Kidney epithelial cell (primary cell): ENCODE measurements around the gene CD200R1L. TPM values are rescaled to one million over a fixed set of nuclear protein-coding genes. Genes with fewer than 3 reads are reported as not detected.
"Not testable (repeated sequence)": the region's sequence is repeated elsewhere in the genome, so short reads cannot be mapped to it uniquely, and the experiment has no call there.

Experiments used
- DNase-seq: peaks from one replicate; pipeline ENCODE4 v3.0.0-alpha.2; 2010; ENCODE audit warnings: low read depth
- H3K27me3 ChIP-seq: 2 replicates; pipeline ENCODE4 v1.6.0; 2011; ENCODE audit warnings: low read length; ENCODE audit not compliant: control insufficient read depth, insufficient read depth
- H3K36me3 ChIP-seq: 2 replicates; pipeline ENCODE4 v1.5.1; 2011; ENCODE audit warnings: low read length; ENCODE audit not compliant: control insufficient read depth, insufficient read depth
- H3K4me3 ChIP-seq: 2 replicates; pipeline ENCODE4 v1.5.1; 2011; ENCODE audit warnings: low read depth, mild to moderate bottlenecking, control low read depth, low read length
- total RNA-seq: library from RNA; depleted of rRNA; stranded (reverse); fragments of >200 nt; gene quantifications from 2 replicates; pipeline ENCODE4 v1.2.3, GENCODE V29; 2015
- TF ChIP-seq, protein P1 (sequence below): IDR thresholded peaks from 2 replicates; pipeline ENCODE4 v1.5.1; 2011; ENCODE audit warnings: mild to moderate bottlenecking, moderate library complexity, low read length, control low read depth, inconsistent platforms; ENCODE audit not compliant: insufficient read depth, poor library complexity, severe bottlenecking

The CD200R1L gene
- total RNA-seq, 1 donor from 2014 or later = not detected

DNA sequence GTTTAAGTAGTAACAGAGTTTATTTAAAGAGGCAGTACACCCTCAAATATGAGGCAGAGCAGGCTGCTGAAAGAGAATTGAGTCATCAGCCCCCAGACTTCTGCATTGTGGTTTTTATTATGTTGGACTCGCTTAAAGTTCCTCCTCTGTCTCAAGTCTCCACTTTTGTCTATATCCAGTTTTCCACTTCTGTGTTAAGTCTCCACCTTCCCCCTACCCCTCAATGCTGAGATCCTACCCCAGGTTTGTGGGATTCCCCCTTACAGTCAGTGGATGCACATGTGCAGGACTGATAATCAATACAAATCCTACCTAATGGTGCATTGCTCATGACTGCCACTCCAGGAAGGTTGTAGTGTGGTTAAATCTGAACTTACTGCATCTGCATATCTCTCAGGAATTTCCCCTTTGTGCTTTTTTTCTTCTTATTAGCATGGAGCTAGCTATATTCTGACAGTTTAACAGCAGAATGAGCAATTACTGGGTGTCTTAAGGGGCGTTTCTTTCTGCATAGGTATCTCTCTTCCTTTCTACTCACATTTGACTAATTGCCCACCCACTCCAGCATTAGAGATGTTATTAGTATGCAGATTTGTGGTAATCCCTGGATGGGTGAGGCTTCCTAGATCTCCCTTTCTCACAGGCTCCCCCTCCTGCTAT is 11.9 kb upstream of the CD200R1L start:
- Histone ChIP-seq H3K36me3 (no peaks in the 10 kb centered on the region), H3K27me3 (no peaks in the 10 kb centered on the region), H3K4me3 (no peak overlapping the region)
- DNase-seq = no peak
- TF ChIP-seq, protein P1, sequence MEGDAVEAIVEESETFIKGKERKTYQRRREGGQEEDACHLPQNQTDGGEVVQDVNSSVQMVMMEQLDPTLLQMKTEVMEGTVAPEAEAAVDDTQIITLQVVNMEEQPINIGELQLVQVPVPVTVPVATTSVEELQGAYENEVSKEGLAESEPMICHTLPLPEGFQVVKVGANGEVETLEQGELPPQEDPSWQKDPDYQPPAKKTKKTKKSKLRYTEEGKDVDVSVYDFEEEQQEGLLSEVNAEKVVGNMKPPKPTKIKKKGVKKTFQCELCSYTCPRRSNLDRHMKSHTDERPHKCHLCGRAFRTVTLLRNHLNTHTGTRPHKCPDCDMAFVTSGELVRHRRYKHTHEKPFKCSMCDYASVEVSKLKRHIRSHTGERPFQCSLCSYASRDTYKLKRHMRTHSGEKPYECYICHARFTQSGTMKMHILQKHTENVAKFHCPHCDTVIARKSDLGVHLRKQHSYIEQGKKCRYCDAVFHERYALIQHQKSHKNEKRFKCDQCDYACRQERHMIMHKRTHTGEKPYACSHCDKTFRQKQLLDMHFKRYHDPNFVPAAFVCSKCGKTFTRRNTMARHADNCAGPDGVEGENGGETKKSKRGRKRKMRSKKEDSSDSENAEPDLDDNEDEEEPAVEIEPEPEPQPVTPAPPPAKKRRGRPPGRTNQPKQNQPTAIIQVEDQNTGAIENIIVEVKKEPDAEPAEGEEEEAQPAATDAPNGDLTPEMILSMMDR = no peak

DNA sequence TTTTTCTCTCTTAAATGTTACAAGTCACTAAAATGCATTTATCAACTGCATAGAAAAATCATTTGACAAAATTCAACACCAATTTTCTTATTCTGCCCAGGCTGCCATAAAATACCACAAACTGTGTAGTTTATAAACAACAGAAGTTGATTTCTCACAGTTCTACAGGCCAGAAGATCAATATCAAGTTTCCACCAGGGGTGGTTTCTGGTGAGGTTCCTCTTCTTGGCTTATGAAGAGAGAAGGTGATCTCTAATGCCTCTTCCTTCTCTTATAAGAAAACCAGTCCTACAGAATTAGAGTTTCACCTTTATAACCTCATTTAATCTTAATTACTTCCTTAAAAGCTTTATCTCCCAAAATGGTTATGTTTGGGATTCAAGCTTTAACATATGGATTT is 10.9 kb upstream of the CD200R1L start:
- H3K4me3 ChIP-seq = no peak overlapping the region
- H3K27me3 ChIP-seq = no peaks in the 10 kb centered on the region
- TF ChIP-seq, protein P1 = no peak
- no peaks in the 10 kb centered on the region for H3K36me3 ChIP-seq
- DNase-seq = no peak

DNA sequence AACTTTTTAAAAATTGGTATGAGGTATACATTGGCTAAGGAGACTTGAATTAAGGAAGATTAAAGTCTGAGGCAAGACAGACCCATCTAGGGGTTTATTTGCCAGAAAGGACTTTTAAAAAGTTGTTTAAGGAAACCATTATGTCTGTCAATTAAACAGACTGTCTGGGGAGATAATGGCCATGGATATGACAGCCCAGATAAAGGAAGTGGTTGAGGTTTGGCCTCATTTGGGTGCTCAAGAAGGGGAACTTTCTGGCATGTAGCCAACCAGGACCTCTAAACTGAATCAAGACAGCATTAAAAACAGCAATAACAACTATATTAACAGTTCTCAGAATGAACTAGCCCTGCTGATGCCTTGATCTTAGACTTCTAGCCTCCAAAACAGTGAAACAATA is 9.9 kb upstream of the CD200R1L start:
- Histone ChIP-seq H3K27me3 (no peaks in the 10 kb centered on the region), H3K36me3 (no peaks in the 10 kb centered on the region), H3K4me3 (no peak overlapping the region)
- DNase-seq = no peak
- TF ChIP-seq, protein P1 = no peak

DNA sequence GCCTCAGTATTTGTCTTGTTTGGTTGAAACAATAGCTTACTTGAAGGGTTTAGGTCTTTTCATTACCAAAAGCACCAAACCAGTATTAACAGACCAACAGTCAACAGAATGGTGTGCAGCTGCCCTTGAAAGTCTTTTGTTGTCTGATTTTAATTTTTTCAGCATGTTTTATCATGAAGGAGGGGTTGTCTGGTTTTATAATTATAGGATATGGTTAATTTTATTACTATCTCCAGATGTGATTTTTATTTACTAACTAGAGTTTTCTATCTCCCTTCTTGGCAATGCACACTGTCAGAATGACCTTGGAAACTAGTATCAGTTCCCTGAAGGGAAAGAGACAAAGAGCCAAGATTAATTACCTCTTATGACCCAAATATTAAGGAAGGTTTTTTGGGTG is 9.2 kb upstream of the CD200R1L start:
- TF ChIP-seq, protein P1 = no peak
- no peak for DNase-seq
- H3K4me3 ChIP-seq = no peak overlapping the region
- no peaks in the 10 kb centered on the region for H3K27me3 ChIP-seq
- H3K36me3 ChIP-seq = no peaks in the 10 kb centered on the region

DNA sequence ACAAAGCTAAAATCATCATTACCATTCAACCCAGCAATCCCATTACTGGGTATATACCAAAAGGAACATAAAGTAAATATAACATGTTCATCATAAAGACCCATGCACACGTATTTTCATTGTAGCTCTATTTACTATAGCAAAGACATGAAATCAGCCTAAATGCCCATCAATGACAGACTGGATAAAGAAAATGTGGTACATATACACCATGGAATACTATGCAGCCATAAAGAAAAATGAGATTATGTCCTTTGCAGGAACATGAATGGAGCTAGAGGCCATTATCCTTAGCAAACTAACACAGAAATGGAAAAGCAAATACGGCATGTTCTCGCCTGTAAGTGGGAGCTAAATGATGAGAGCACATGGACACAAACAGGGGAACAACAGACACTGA is 8.4 kb upstream of the CD200R1L start:
- H3K4me3 ChIP-seq, DNase-seq, H3K36me3 ChIP-seq, H3K27me3 ChIP-seq: not testable (repeated sequence)

DNA sequence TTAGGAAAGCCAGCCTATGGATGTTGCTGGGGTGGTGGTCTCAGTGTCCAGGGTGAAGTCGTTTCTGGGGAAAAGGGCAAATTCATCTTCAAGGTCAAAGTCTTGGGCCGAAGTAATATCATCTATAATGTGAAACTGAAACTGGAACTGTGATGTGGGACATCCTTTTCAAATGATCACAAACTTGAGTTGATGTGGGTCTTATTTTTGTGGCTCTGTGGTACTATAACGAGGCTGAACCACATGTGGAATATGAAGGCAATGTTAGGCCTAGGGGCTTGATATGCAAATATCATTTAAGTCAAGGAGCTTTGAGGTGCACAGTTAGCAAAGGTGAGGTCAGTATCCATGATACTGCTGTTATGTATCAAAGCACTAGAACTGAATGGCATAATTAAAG is 1.5 kb upstream of the CD200R1L start:
- TF ChIP-seq, protein P1 = no peak
- no peak for DNase-seq
- H3K36me3 ChIP-seq = no peaks in the 10 kb centered on the region
- H3K27me3 ChIP-seq = no peaks in the 10 kb centered on the region
- no peak overlapping the region for H3K4me3 ChIP-seq
